HL-60 (cell line): ENCODE measurements around the gene PTPN1.

Experiments used
- DNase-seq, 2 experiments: peaks; one replicate each; pipeline ENCODE4 v3.0.0-alpha.2; 2010 to 2020; ENCODE audit warnings: low read depth in 1 of 2, low spot score in 1 of 2
- H3K27ac ChIP-seq: fragments of 250-450 bp; sonication (Bioruptor Pico); replicated peaks from 2 replicates; pipeline ENCODE4 v1.5.1; 2020; ENCODE audit warnings: mild to moderate bottlenecking, moderate library complexity
- H3K27me3 ChIP-seq: fragments of 250-450 bp; sonication (Bioruptor Pico); 2 replicates; pipeline ENCODE4 v1.5.1; 2021; ENCODE audit warnings: mild to moderate bottlenecking, moderate library complexity; ENCODE audit not compliant: insufficient read depth, poor library complexity, severe bottlenecking
- H3K4me3 ChIP-seq: replicated peaks from 2 replicates; pipeline ENCODE4 v1.5.1; 2011; ENCODE audit warnings: mild to moderate bottlenecking, control low read depth, low read length; ENCODE audit not compliant: insufficient read depth
- GABPA ChIP-seq: IDR thresholded peaks from 2 replicates; pipeline ENCODE4 v1.6.1; 2012; ENCODE audit warnings: low read depth
- POLR2AphosphoS5 ChIP-seq: IDR thresholded peaks from 2 replicates; pipeline ENCODE4 v1.6.1; 2012; ENCODE audit warnings: low read depth
- SPI1 ChIP-seq: IDR thresholded peaks from 2 replicates; pipeline ENCODE4 v1.6.1; 2012; ENCODE audit warnings: low read depth, mild to moderate bottlenecking, borderline replicate concordance
- TF ChIP-seq, protein P1 (sequence below): IDR thresholded peaks from 2 replicates; pipeline ENCODE4 v1.6.1; 2012; ENCODE audit warnings: low read depth; ENCODE audit not compliant: insufficient replicate concordance
- TF ChIP-seq, protein P2 (sequence below): IDR thresholded peaks from one replicate; pipeline ENCODE4 v1.5.1; 2011; ENCODE audit warnings: low read length, control low read depth, inconsistent platforms; ENCODE audit not compliant: insufficient read depth

Gene PTPN1

DNA sequence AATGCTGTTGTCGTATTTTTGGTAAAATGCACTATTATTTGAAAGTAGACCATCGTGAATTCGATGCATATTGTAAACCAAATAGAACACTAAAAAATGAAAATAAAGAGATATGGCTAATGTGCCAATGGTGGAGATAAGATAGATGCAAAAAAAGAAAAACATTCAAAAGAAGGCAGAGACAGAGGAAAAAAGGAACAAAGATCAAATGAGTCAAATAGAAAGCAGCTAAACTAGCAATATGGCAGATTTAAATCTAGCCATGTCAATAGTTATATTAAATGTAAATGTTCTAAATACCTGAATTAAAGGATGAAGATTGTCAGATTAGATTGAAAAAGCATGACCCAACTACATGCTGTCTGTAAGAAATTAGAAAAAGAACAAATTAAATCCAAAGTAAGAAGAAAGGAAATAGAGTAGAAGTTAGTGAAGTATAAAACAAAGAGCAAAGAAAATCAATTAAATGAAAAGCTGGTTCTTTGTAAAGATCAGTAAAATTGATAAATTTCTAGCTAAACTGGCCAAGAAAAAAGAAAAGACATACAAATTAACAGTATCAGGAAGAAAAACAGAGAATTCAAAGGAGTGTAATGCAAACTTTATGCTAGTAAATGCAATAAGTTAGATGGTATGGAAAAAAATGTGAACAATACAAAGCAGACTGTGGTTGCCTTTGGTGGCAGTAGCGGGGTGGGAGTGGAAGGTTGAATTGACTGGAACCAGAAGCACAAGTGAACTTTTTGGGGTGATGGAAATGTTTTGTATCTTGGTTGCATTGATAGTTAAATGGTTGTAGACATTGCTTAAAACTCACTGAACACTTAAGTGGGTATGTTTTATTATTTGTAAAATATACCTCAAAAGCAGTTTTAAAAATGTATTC, 44.8 kb downstream of the PTPN1 start:
- Histone ChIP-seq H3K4me3 (no peak overlapping the region), H3K27me3 (no peaks in the 10 kb centered on the region), H3K27ac (no peak overlapping the region)
- TF ChIP-seq, protein P1, sequence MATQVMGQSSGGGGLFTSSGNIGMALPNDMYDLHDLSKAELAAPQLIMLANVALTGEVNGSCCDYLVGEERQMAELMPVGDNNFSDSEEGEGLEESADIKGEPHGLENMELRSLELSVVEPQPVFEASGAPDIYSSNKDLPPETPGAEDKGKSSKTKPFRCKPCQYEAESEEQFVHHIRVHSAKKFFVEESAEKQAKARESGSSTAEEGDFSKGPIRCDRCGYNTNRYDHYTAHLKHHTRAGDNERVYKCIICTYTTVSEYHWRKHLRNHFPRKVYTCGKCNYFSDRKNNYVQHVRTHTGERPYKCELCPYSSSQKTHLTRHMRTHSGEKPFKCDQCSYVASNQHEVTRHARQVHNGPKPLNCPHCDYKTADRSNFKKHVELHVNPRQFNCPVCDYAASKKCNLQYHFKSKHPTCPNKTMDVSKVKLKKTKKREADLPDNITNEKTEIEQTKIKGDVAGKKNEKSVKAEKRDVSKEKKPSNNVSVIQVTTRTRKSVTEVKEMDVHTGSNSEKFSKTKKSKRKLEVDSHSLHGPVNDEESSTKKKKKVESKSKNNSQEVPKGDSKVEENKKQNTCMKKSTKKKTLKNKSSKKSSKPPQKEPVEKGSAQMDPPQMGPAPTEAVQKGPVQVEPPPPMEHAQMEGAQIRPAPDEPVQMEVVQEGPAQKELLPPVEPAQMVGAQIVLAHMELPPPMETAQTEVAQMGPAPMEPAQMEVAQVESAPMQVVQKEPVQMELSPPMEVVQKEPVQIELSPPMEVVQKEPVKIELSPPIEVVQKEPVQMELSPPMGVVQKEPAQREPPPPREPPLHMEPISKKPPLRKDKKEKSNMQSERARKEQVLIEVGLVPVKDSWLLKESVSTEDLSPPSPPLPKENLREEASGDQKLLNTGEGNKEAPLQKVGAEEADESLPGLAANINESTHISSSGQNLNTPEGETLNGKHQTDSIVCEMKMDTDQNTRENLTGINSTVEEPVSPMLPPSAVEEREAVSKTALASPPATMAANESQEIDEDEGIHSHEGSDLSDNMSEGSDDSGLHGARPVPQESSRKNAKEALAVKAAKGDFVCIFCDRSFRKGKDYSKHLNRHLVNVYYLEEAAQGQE, result no peak
- DNase-seq, result no peak

DNA sequence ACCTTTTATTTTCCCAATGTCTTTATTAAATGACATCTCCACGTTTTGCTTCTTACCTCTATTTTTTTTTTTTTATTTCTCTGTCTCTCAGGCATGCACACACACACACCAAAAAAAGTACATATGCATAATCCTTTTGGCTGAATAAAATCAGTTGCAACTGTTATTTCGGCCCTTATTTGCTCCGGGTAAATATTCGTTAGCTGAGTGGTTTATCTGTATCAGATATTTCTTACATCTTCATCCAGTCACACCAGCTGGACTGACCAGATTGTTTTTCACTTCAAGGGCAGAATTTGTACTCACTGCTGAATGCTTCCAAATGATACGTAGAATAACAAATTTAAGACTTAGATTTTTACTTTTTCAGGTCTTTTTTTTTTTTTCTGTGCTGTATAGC, 45.5 kb downstream of the PTPN1 start:
- no peak overlapping the region for H3K27ac ChIP-seq
- H3K27me3 ChIP-seq, result no peaks in the 10 kb centered on the region
- TF ChIP-seq GABPA (no peak), POLR2AphosphoS5 (no peak), SPI1 (no peak)
- TF ChIP-seq, protein P1, result no peak
- TF ChIP-seq, protein P2, sequence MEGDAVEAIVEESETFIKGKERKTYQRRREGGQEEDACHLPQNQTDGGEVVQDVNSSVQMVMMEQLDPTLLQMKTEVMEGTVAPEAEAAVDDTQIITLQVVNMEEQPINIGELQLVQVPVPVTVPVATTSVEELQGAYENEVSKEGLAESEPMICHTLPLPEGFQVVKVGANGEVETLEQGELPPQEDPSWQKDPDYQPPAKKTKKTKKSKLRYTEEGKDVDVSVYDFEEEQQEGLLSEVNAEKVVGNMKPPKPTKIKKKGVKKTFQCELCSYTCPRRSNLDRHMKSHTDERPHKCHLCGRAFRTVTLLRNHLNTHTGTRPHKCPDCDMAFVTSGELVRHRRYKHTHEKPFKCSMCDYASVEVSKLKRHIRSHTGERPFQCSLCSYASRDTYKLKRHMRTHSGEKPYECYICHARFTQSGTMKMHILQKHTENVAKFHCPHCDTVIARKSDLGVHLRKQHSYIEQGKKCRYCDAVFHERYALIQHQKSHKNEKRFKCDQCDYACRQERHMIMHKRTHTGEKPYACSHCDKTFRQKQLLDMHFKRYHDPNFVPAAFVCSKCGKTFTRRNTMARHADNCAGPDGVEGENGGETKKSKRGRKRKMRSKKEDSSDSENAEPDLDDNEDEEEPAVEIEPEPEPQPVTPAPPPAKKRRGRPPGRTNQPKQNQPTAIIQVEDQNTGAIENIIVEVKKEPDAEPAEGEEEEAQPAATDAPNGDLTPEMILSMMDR, result no peak
- H3K4me3 ChIP-seq, result no peak overlapping the region
- DNase-seq, result no peak

DNA sequence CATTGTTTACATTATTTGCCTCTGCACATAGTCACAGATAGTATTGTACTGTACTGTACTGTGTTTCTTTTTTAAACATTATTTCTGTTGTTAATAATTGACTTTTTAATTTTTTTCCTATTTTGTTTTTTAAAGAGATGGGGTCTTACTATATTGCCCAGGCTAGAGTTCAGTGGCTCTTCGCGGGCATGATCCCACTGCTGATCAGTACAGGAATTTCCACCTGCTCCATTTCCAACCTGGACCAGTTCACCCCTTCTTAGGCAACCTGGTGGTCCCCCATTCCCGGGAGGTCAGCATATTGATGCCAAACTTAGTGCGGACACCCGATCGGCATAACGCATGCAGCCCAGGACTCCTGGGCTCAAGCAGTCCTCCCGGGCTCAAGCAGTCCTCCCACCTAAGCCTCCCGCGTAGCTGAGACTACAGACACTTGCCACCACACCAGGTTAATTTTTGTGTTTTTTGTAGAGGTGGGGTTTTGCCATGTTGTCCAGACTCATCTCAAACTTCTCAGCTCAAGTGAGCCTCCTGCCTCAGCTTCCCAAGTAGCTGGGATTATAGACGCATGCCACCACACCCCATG, 47.5 kb downstream of the PTPN1 start:
- Histone ChIP-seq H3K4me3 (no peak overlapping the region), H3K27me3 (no peaks in the 10 kb centered on the region), H3K27ac (no peak overlapping the region)
- TF ChIP-seq GABPA (no peak), POLR2AphosphoS5 (no peak), SPI1 (no peak)
- TF ChIP-seq, protein P1, result no peak
- TF ChIP-seq, protein P2, result no peak
- DNase-seq, result no peak
